ENCODE measurements around the gene DUSP1. TPM values are rescaled to one million over a fixed set of nuclear protein-coding genes. Genes with fewer than 3 reads are reported as not detected.

DUSP1 gene
- total RNA-seq, 1 experiment from 2014 or later = 522 TPM

GRCh38 chr5:172806897-172807672 is 36.1 kb upstream of the DUSP1 start:
- peak overlapping the region; percentile 7; the same call in 1 of the 2 replicates for H2AFZ ChIP-seq (ENCODE audit: low read length)
- TSS peak; percentile 99 for BruUV-seq (replicated peaks)

GRCh38 chr5:172805736-172806255 is 34.8 kb upstream of the DUSP1 start:
- peak overlapping the region; percentile 84; the same call in 1 of the 2 replicates for H3K27ac ChIP-seq (ENCODE audit: low read length)
- no peaks in the 10 kb centered on the region for H3F3A ChIP-seq (ENCODE audit: low read length, unreplicated experiment)
- ATAC-seq (no peak), DNase-seq (no peak)
- CTCF ChIA-PET = no interaction called here
- no peaks in the 10 kb centered on the region for H4K20me1 ChIP-seq (ENCODE audit: low read length)
- no peak overlapping the region for H2AFZ ChIP-seq (ENCODE audit: low read length)
- no peak overlapping the region for H3K4me2 ChIP-seq (ENCODE audit: low read length)
- H3K4me1 ChIP-seq (ENCODE audit: insufficient read depth, low read length) = peaks cover 33% of the 10 kb centered on the region
- H3K27me3 ChIP-seq (ENCODE audit: low read length) = no peaks in the 10 kb centered on the region
- intact Hi-C loops (cut with micrococcal nuclease) = no loop called here
- H3K9me3 ChIP-seq (ENCODE audit: low read length) = peaks cover 15% of the 10 kb centered on the region
- POLR2A ChIA-PET (ENCODE audit: unreplicated experiment) = no interaction called here
- no peaks in the 10 kb centered on the region for H3K79me2 ChIP-seq (ENCODE audit: low read length)
- no peak for TF ChIP-seq EZH2phosphoT487 (IDR thresholded peaks at IDR 0.05; ENCODE audit: borderline replicate concordance, low read length)
- no peak for TF ChIP-seq CTCF (conservative IDR thresholded peaks at IDR 0.05; ENCODE audit: low read depth, low read length)
- TF ChIP-seq EZH2 (IDR thresholded peaks at IDR 0.05; ENCODE audit: low read length, unreplicated experiment) = no peak
- no peaks in the 10 kb centered on the region for H3K36me3 ChIP-seq (ENCODE audit: low read depth, low read length)
- H3K9ac ChIP-seq (ENCODE audit: low read length) = no peak overlapping the region
- H3K4me3 ChIP-seq (ENCODE audit: low read length) = no peak overlapping the region
- BruUV-seq (replicated peaks) = no TSS peak
- no peaks in the 10 kb centered on the region for H3K9me2 ChIP-seq (replicated peaks; ENCODE audit: low read length)

More at GRCh38 chr5:172806897-172807672, 36.1 kb upstream of the DUSP1 start:
- Histone ChIP-seq H3K9ac (ENCODE audit: low read length) (peak overlapping the region; percentile 78), H3F3A (ENCODE audit: low read length, unreplicated experiment) (no peaks in the 10 kb centered on the region), H4K20me1 (ENCODE audit: low read length) (no peaks in the 10 kb centered on the region), H3K27me3 (ENCODE audit: low read length) (no peaks in the 10 kb centered on the region), H3K9me2 (replicated peaks; ENCODE audit: low read length) (no peaks in the 10 kb centered on the region), H3K9me3 (ENCODE audit: low read length) (peaks cover 15% of the 10 kb centered on the region), H3K36me3 (ENCODE audit: low read depth, low read length) (no peaks in the 10 kb centered on the region), H3K27ac (ENCODE audit: low read length) (peak overlapping the region; percentile 84), H3K4me2 (ENCODE audit: low read length) (peak overlapping the region; percentile 30), H3K4me3 (ENCODE audit: low read length) (no peak overlapping the region), H3K4me1 (ENCODE audit: insufficient read depth, low read length) (peaks cover 20% of the 10 kb centered on the region), H3K79me2 (ENCODE audit: low read length) (no peaks in the 10 kb centered on the region)
- ChIA-PET CTCF (interaction anchor here (0.6 to 1.0 kb wide), 3 partner anchors 35 to 487 kb away, joined by 3 to 9 read pairs (median 4); no protein-coding TSS in a partner anchor), POLR2A (ENCODE audit: unreplicated experiment) (interaction anchor here (0.6 to 1.0 kb wide), 2 partner anchors 18 to 36 kb away, joined by 3 to 10 read pairs; partner anchors contain the start of gene DUSP1)
- TF ChIP-seq EZH2phosphoT487 (IDR thresholded peaks at IDR 0.05; ENCODE audit: borderline replicate concordance, low read length) = no peak
- TF ChIP-seq EZH2 (IDR thresholded peaks at IDR 0.05; ENCODE audit: low read length, unreplicated experiment) = no peak
- no peak for TF ChIP-seq CTCF (conservative IDR thresholded peaks at IDR 0.05; ENCODE audit: low read depth, low read length)
- intact Hi-C loops (cut with micrococcal nuclease) = no loop called here
- DNase-seq (peak; percentile 75), ATAC-seq (peak; percentile 95)

All from PC-3 (cell line).